HG02970 (cell line): ENCODE results near the gene IL5.
"Not testable (repeated sequence)": the region's sequence is repeated elsewhere in the genome, so short reads cannot be mapped to it uniquely, and the experiment has no call there.

ENCODE experiments used
- ATAC-seq: cut with Tn5 transposase; IDR thresholded peaks from one replicate; pipeline ENCODE4 v1.9.1; 2021; ENCODE audit warnings: mild to moderate bottlenecking, moderate library complexity, moderate number of reproducible peaks; ENCODE audit not compliant: unreplicated experiment, low FRiP score

The IL5 gene

DNA sequence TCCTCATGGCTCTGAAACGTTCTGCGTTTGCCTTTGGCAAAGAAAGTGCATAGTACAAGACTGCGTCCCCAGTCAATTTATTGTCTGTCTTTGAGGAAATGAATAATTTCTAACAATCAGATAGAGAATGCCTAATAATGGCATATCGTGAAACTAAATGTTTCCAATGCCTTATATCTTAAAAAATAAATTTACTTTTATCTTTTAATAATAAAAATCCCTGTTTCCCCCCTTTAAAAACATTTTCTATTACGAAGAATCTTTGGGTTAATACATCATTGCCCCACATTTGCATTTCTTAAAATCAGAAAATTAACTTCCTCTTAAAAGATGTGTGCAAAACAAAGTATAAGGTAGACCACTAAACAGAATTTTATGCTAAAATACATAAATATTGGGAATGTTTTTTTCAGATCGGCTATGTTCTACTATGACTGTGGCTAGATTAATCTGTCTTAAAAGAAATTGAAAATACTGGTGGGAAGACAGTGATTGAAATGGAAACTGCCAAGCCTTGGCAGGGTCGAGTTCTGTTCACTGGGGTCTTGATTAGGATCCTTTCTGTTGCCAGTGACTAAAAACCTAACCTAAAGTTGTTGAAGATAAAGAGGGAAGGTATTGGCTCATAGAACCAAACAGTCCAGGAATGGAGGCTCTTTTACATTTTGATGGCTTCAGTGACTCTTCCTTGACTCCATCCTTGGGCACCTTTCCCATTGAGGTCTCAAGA lies at the start of gene IL5:
IL5 (minus strand) TSS at position 51 of the 730 bp plus-strand sequence; CDS start at position 7, 44 bp downstream.
- ATAC-seq = no peak

DNA sequence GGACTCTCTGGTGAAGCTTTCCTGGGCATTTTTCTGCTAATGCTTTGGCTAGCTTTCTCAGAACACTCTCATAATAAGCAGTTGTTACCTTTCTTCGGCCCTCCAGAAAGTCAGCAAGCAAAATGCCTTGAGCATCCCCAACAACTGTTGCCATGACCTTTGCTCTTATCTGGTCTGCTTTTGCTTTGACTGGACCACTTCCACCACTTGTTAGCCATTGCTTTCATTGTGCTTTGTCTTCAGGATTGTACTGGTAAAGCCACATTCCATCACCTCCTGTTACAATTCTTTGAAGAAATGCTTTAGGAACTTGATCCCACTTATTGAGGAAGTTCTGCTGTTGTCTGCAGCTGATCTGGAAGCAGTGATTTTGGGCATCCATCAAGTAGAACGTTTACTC lies 49.2 kb upstream of the IL5 start:
- ATAC-seq = no peak

DNA sequence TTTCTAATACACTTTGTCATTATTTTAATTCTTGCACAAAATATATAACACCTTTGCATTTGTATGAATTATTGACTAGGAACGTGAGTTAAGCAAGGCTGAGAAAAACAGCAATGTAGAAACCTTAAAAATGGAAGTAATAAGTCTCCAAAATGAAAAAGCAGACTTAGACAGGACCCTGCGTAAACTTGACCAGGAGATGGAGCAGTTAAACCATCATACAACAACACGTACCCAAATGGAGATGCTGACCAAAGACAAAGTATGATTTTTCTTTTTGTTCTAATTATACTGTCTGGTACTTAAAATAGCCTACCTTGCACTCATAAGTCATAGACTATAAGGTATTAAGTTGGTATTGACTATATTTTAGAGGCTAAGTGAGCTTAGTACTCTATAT lies 47.8 kb upstream of the IL5 start:
- no peak for ATAC-seq

DNA sequence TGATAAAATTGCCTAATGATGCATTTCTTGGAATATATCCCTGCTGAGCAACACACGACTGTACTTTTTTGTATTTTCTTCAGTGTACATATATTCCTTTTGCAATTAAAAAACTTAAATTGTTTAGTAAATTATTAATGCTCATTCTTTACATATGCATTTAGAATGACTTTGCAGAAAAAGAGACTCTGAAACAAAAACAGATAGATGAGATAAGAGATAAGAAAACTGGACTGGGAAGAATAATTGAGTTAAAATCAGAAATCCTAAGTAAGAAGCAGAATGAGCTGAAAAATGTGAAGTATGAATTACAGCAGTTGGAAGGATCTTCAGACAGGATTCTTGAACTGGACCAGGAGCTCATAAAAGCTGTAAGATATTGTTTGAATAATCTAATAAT lies 46.1 kb upstream of the IL5 start:
- no peak for ATAC-seq

DNA sequence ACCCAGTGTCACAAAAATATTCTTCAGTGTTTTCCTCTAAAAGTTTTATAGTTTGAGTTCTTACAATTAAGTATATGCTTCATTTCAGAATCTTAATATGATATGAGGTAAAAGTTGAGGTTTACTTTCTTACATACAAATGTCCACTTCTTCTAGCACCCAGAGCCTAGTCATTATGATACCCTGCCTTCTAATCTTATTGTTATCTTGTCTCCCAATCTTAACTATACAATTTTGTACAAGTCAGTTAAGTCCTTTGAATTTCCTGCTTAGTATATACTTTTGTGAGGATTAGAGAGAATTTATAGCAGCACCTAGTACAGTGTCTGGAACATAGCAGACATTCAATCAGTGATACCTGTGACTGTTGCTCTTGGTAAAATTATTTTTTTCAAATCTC lies 42.7 kb upstream of the IL5 start:
- ATAC-seq = no peak

DNA sequence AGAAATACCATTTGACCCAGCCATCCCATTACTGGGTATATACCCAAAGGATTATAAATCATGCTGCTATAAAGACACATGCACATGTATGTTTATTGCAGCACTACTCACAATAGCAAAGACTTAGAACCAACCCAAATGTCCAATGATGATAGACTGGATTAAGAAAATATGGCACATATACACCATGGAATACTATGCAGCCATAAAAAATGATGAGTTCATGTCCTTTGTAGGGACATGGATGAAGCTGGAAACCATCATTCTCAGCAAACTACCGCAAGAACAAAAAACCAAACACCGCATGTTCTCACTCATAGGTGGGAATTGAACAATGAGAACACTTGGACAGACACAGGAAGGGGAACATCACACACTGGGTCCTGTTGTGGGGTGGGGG lies 41.2 kb upstream of the IL5 start:
- ATAC-seq = not testable (repeated sequence)

DNA sequence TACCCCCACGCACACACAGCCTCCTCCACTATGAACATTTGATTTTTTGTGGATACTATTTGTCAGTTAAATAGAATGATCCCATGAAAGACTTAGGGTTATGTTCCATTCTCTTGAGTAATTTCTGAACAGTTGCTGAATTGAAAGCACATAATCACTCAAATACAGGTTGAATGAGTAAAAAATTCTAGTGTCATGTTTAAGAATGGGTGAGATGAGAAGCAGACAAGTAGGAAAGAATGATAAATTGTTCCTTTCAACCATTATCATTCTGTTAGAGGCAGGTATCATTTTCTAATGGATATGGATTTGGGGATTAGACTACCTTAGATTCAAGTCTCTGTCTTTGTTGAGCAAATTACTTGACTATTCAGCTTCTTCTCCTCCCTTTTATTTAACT lies 32.8 kb upstream of the IL5 start:
- ATAC-seq = no peak

DNA sequence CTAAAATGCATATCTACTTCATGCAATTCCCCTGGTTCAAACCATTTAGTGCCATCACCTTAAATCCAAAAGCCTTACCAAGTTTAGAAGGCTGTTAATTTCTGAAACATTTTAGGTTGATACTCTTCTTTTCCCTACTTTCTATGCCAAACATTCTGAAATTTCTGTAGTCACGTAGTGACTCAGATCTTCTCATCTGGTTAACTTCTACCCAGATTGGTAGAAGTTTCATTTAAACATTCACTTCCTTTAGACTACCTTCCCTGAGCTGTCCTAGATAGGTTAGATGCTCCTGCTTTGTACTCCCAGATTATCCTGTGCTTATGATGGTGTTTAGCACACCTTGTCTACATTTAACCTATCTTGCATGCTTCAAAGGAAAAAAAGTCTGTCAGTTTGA lies 23.3 kb upstream of the IL5 start:
- ATAC-seq = no peak

DNA sequence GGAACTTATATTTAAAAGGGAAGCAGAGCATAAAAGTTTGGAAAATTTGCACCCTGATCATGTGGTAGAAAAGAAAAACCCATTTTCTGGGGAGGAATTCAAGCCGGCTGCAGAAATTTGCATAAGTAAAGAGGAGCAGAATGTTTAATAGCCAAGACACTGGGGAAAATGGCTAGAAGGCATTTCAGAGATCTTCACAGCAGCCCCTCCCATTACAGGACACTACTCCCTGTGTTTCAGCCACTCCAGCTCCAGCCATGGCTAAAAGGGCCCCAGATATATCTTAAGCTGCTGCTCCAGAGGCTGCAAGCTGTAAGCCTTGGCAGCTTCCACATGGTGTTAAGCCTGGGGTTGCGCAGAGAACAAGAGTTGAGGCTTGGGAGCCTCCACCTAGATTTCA lies 21.2 kb upstream of the IL5 start:
- ATAC-seq = not testable (repeated sequence)

DNA sequence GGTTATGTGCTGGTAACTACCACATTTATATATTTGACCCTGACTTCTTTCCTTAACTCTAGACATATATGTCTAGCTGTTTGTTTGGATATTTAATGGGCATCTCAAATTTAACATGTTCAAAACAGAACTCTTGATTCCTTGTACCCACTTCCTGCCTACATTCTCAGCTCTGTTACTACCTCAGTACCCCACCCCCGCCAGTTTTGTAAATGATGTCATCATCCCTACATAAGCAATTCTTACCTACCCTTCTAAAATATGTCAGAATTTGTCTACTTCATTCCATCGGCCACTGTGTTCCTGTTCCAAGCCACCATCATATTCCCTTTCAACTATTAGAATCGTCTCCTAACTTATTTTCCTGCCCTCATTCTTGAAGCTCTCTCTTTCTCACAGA lies 18.3 kb upstream of the IL5 start:
- no peak for ATAC-seq

DNA sequence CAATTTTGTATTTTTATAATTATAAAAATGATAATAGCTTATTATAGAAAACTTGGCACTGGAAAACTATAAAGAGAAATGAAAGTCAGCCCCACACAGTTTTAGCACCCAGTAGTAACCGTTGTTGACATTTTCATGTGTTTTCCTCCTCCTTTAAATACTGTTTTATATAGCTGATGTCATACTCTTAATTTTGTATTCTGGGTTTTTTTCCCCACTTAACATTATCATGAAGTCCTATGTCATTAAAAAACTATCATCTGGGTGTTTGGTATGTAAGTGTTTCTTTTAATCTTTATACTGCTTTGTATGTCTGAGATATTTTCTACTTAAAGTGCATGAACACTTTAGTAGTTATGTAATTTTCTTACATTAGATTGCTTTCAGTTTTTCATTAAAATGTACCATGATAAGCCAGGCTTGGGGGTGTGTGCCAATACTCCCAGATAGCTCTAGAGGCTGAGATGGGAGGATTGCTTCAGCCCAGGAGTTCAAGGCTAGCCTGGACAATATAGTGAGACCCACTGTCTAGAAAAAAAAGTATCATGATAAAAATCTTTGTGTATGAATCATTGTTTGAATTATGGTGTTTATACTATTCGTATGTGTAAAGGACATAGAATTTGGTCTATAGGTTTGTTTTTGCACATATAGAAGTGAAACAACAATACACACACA lies 16.2 kb upstream of the IL5 start:
- ATAC-seq = no peak

DNA sequence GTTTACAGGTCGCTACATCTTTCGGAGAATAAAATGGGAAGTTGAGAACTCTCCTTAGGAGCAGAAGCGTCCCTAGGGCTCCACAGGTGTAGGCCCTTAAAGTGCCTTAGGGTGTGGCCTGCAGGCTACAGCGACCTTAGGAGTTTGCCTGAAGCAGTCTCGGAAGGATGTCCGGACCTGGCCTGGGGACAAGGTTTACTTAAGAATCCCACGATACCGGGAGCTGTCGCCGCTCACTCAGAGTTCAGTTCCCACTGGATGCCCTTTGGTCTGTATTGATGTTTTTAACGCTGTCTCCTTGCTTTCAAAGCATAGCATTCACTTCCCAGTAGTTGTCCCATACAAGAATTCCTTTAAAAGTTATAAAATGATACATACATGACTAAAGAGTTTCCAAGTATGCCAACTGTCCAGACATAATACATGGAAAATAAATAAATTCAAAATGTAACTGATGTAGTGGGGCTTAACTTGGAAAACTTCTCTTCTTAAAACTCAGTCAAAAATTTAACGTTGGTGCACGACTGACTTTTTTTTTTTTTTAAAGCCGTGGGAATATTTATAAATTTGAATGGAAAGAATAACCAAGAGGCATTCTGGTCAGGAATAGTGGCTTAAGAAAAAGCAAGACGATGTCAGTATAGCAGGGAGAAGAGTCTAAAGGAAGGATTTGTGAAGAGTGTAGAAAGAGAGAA lies 14.3 kb upstream of the IL5 start:
- ATAC-seq = no peak

DNA sequence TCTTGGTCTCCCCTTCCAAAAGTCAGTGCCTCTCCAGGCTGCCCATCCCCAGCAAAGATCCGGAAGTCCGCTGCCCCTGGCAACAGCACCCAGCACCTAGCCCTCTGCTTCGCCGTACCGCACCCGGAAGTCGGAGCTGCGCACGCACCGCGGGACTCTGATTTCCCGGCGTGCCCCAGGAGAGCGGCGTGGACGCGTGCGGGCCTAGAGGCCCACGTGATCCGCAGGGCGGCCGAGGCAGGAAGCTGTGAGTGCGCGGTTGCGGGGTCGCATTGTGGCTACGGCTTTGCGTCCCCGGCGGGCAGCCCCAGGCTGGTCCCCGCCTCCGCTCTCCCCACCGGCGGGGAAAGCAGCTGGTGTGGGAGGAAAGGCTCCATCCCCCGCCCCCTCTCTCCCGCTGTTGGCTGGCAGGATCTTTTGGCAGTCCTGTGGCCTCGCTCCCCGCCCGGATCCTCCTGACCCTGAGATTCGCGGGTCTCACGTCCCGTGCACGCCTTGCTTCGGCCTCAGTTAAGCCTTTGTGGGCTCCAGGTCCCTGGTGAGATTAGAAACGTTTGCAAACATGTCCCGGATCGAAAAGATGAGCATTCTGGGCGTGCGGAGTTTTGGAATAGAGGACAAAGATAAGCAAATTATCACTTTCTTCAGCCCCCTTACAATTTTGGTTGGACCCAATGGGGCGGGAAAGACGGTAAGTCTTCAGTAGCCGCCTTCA lies 13.6 kb upstream of the IL5 start, which contains the start of gene RAD50:
RAD50 (plus strand) TSS at position 215 of the 715 bp plus-strand sequence; CDS start at position 563, 348 bp downstream.
- ATAC-seq = peak; percentile 93

DNA sequence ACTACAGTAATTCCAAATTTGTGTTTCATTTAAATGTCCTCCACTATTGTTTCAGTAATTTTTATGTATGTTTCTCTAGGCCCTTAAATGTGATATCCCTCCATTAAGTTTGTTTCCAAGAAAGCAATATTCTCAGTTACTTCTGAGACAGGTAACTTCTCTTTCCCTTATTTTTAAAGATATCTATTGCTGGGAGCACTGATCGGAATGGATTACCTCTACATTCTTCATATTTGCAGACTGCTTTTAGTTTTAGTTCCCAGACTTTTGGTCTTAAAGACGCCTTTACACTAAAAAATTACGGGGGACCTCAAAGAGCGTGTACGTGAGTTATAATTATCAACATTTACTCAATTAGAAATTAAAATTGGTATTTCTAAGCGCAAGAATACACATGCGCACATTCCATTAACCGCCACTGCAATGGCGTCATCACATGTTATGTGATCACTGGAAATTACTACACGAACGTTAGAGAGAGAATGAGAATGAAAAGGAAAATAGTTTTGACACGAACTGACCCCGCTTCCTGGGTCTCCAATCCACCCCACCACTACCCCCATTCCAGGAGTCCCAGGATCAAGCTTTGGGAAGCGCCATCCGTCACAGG lies 12.9 kb upstream of the IL5 start:
- ATAC-seq = no peak

DNA sequence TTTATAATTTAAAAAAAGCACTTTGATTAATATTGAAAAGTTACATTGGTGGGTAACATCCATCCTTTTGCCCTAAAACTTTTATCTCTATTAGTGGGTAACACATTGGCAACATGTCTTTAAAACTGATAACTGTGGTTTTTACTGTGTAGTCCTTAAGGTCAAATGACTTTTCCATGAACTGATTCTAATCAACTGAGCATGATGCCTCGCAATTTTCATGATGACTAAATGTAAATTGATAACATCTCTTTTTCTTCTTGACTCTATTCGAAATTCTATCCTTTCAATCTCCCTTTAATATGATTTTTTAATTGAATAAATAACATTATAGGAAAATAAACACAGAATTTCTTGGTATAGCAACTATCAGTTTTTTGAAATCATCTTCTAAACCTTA lies 6.3 kb upstream of the IL5 start:
- ATAC-seq = no peak

DNA sequence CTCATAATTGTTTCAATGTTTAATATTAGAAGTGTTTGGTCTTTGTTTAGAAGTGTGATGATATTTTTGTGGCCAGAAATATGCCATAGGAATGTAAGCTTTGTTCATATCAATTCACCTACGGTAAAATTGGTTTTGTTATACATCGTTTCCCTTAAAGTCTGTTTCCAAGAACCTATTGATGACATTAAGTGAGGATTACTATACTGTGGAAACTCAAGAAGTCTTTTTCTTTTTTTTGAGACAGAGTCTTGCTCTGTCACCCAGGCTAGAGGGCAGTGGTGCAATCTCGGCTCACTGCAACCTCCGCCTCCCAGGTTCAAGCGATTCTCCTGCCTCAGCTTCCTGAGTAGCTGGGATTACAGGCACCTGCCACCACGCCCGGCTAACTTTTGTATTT lies 5.5 kb upstream of the IL5 start:
- ATAC-seq = not testable (repeated sequence)

DNA sequence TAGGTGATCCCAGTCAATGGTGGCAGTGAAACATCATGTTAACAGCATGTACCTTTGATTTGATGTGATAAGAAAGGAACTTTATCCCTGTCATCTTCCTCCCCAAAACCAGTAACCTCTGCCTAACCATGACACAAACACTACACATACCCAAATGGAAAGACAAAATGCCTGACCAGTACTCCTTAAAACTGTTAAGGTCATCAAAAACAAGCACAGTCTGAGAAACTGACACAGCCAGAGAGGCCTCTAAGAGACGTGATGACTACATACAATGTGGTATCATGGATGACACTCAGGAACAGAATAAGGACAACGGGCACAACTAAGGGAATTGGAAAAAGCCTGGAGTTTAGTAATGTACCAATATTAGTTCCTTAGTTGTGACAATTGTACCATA lies 3.9 kb upstream of the IL5 start:
- ATAC-seq = no peak

DNA sequence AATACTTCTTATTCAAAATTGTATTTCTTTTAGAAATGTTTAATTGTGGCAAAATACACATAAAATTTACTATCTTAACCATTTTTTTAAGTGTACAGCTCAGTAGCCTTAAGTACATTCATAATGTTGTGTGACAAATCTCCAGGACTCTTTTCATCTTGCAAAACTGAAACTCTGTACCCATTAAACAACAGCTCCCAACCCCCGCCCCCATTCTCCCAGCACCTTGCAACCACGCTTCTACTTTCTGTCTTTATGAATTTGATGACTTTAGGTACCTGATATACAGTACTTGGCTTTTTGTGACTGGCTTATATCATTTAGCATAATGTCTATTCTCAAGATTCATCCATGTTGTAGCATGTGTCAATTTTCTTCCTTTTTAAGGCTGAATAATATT lies 2.8 kb upstream of the IL5 start:
- ATAC-seq = no peak

DNA sequence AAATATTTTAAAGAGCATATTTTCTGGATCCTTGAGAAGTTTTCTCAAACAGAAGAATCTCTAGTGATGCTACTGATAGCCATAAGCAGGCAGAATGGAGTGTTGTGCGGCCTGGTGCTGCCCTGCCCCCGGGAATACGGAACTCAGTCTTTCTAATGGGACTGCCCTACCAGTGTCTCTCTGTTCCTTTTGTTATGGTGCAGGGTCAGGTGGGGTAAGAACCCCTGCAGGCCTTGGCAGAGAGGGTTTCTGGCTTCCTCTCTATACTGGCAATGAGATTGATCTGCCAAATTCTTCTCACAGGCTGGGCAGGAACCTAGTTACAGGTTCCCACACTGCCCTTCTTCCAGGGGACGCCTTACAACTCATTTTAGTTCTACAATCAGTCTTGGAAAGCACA lies 2.6 kb downstream of the IL5 start:
- ATAC-seq = no peak

DNA sequence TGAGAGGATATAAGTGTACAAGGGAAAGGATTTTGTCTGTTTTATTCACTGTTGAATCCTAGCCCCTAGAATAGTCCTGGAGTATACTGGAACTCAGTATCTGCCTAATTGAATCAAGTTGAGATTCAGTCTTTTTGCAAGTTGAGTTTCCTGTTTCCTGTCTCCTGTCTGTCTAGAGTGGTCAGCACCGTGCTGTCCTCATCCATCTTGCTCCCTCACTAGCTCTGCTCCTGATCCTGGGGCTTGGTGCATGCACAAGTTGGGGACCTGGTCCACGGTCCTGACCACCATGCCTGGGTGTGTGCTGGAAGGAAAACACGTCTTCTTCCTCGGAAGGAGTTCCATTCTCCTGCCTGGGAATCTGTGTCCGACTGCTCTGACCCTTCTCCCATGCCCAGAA lies 3.2 kb downstream of the IL5 start:
- no peak for ATAC-seq

DNA sequence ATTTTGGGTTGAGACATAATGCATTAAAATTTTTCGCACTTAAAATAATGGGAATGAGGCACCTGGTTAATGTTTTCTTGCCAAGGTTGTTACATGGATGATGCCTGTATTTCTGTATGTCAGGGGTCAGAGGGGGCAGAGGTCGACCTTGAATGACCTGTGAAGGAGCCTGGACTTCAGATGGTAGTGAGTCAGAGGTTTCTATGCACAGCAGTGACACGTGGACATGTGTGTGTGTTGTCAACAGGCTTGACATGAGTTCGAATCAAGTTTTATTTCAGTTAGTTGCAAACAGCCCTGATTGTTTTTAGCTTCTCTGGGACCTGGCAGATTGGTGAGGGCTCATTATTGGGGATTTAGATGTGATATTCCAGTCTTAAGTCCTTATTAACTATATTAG lies 3.6 kb downstream of the IL5 start:
- ATAC-seq = no peak
